GM18861 (cell line): Measurements from ENCODE around the gene GLIS1.

Experiments
- ATAC-seq: cut with Tn5 transposase; IDR thresholded peaks from one replicate; pipeline ENCODE4 v1.9.1; 2021; ENCODE audit not compliant: unreplicated experiment

GLIS1 gene

GRCh38 chr1:53517109-53517508, 221.9 kb downstream of the GLIS1 start:
- ATAC-seq = no peak

GRCh38 chr1:53516181-53516580, 222.8 kb downstream of the GLIS1 start:
- ATAC-seq = no peak

- no peak for ATAC-seq
Observed at GRCh38 chr1:53514436-53514835, 224.5 kb downstream of the GLIS1 start.

- no peak for ATAC-seq
Observed at GRCh38 chr1:53513846-53514245, 225.1 kb downstream of the GLIS1 start.

- ATAC-seq = no peak
Observed at GRCh38 chr1:53512807-53513755, 225.9 kb downstream of the GLIS1 start.

- no peak for ATAC-seq
Observed at GRCh38 chr1:53511933-53512806, 226.8 kb downstream of the GLIS1 start.

- ATAC-seq = no peak
Observed at GRCh38 chr1:53511323-53511932, 227.5 kb downstream of the GLIS1 start.

GRCh38 chr1:53510215-53510614, 228.7 kb downstream of the GLIS1 start:
- no peak for ATAC-seq

- no peak for ATAC-seq
Observed at GRCh38 chr1:53509775-53510174, 229.2 kb downstream of the GLIS1 start.

- no peak for ATAC-seq
Observed at GRCh38 chr1:53508991-53509666, 229.8 kb downstream of the GLIS1 start.

- ATAC-seq = no peak
Observed at GRCh38 chr1:53508056-53508990, 230.6 kb downstream of the GLIS1 start.

- no peak for ATAC-seq
Observed at GRCh38 chr1:53507116-53507820, 231.7 kb downstream of the GLIS1 start.

GRCh38 chr1:53506355-53507050, 232.5 kb downstream of the GLIS1 start:
- ATAC-seq = no peak

GRCh38 chr1:53505891-53506290, 233.1 kb downstream of the GLIS1 start:
- ATAC-seq = no peak

GRCh38 chr1:53505401-53505800, 233.6 kb downstream of the GLIS1 start:
- no peak for ATAC-seq

GRCh38 chr1:53504901-53505300, 234.1 kb downstream of the GLIS1 start:
- no peak for ATAC-seq

- ATAC-seq = no peak
Observed at GRCh38 chr1:53503433-53504217, 235.3 kb downstream of the GLIS1 start.
